ENCODE measurements around the gene KLK8. TPM values are rescaled to one million over a fixed set of nuclear protein-coding genes. Genes with fewer than 3 reads are reported as not detected.

Gene KLK8
- total RNA-seq, 2 donors from 2014 or later = not detected

DNA sequence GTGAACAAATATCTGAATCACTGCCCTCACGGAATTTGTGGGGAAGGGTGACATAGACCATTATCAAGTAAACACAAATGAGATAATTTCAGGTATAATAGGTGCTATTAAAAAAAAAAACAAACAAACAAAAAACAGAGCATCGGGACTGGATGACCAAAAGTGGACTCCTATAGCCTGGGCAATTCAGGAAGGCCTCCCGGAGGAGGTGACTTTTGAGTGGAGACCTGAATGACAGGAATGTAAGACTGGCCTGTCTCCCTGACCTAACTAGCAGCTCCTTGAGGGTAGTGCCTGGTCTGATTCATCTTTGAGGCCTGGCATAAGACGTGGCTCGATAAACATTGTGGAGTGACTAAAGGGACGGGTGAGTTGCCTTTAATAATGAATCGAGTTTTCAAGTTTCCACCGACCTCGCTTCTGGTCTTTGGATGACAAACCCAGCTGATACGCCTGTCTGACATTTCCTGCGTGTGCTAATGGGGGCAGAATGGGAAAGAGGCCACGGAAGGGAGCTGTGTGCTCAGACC, 11.3 kb upstream of the KLK8 start:
- Histone ChIP-seq H3K36me3 (no peaks in the 10 kb centered on the region), H3K27ac (no peak overlapping the region), H3K4me1 (no peaks in the 10 kb centered on the region), H3K9ac (ENCODE audit: low read depth in 2 of 2, low read length in 2 of 2) (no peak overlapping the region), H3K9me3 (no peaks in the 10 kb centered on the region), H3K4me3 (no peak overlapping the region), H3K27me3 (peaks cover 7% of the 10 kb centered on the region)
- DNase-seq = no peak
- TF ChIP-seq, protein P1, sequence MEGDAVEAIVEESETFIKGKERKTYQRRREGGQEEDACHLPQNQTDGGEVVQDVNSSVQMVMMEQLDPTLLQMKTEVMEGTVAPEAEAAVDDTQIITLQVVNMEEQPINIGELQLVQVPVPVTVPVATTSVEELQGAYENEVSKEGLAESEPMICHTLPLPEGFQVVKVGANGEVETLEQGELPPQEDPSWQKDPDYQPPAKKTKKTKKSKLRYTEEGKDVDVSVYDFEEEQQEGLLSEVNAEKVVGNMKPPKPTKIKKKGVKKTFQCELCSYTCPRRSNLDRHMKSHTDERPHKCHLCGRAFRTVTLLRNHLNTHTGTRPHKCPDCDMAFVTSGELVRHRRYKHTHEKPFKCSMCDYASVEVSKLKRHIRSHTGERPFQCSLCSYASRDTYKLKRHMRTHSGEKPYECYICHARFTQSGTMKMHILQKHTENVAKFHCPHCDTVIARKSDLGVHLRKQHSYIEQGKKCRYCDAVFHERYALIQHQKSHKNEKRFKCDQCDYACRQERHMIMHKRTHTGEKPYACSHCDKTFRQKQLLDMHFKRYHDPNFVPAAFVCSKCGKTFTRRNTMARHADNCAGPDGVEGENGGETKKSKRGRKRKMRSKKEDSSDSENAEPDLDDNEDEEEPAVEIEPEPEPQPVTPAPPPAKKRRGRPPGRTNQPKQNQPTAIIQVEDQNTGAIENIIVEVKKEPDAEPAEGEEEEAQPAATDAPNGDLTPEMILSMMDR (IDR thresholded peaks at IDR 0.05) = no peak
- intact Hi-C loops (cut with DNase I) = no loop called here

DNA sequence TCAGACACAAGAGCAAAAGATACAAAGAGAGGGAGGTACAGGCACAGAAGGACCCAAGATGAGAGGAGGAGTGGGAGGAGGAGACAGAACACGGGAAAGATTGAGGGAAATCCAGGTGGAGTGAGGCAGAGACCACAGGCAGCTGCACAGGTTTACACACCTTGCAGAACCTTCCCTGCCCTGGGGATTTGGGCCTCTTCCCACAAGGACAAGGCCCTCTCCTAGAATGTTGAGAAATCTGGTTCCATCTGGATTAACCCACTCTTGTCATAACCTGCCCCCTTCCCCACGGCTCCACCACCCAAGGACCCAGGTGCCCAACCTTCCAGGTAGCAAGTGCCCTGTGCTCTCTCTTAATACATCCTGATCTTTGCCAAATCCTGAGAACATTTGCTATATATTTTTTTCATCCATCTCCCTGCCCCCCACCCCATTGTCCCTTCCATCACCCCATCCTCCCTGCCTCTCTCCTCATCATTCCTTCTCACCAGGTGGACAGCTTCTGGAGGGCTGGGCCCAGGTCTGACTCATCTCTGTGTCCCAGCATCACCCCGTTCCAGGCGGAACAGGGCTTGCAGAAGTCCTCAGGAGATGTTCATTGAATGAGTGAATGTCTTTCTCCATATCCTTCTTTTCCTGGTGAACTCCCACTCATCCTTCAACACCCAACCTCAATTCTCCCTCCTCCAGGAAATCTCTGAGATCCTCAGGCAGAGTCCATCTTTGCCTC, 8.8 kb upstream of the KLK8 start:
- no peak overlapping the region for H3K27ac ChIP-seq
- H3K27me3 ChIP-seq = no peaks in the 10 kb centered on the region
- no peak overlapping the region for H3K4me3 ChIP-seq
- DNase-seq = no peak
- intact Hi-C loops (cut with DNase I) = no loop called here
- TF ChIP-seq, protein P1 (IDR thresholded peaks at IDR 0.05) = no peak
- H3K9ac ChIP-seq (ENCODE audit: low read depth in 2 of 2, low read length in 2 of 2) = no peak overlapping the region
- no peaks in the 10 kb centered on the region for H3K9me3 ChIP-seq
- no peaks in the 10 kb centered on the region for H3K36me3 ChIP-seq
- H3K4me1 ChIP-seq = no peaks in the 10 kb centered on the region

DNA sequence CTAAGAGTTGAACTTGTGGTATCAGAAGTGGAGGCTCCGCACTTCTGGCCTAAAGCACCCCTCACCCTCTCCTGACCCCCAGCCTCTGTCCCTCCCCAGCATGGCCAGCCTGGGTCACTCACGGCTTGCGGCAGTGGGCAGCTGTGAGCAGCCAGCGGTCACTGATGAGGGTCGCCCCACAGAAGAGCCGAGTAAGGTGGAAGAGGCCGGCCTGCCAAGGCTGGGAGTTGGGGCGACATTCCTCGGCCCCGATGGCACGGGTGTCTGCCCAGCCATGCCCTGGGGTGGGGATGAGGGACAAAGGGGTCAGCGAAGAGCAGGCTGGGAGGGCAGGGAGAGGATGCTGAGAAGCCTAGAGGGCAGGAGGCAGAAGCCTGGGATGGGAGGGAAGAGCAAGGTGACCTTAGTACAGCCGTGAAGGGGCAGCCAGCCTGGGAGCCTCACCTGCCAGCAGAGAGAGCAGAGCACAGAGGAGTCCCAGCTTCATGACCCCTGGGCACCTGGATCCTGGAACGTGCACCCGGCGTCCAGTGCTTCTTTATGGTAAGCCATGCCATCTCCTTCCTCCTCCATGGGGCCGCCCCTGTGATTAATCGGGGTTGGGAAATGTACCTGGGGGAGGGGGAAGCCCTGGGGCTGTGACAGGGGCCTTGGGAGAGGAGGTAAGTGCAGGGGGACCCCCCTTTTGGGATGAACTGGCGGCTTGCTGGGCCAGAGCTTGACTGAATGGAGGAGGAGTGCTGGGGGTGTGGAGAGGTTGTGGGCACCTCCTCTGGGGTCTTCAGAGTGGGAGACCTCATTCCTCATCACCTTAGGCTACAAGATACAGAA, 7.9 kb upstream of the KLK8 start:
- no peaks in the 10 kb centered on the region for H3K27me3 ChIP-seq
- no peak overlapping the region for H3K9ac ChIP-seq (ENCODE audit: low read depth in 2 of 2, low read length in 2 of 2)
- H3K9me3 ChIP-seq = no peaks in the 10 kb centered on the region
- H3K27ac ChIP-seq = no peak overlapping the region
- intact Hi-C loops (cut with DNase I) = no loop called here
- no peak for DNase-seq
- H3K4me1 ChIP-seq = no peaks in the 10 kb centered on the region
- TF ChIP-seq, protein P1 (IDR thresholded peaks at IDR 0.05) = no peak
- no peak overlapping the region for H3K4me3 ChIP-seq
- no peaks in the 10 kb centered on the region for H3K36me3 ChIP-seq

DNA sequence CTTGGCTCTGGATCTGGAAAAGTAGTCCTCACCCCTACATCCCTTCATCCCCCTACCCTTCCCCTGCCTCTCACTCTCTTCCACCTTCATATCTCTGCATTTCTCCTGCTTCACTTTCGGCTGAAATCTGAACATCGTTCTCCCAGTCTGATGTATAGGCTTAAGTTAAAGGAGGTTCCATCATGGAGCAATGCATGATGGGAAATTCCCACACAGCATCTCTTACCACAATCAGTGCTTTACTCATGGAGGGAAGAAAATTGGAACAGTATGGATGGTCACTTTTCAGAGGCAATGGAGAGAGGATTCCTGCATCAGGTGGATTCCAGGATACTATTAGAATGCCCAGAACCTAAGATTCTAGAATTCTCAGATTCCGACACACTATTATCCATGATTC, 6.1 kb upstream of the KLK8 start:
- Histone ChIP-seq H3K4me3 (no peak overlapping the region), H3K27ac (no peak overlapping the region), H3K36me3 (no peaks in the 10 kb centered on the region), H3K4me1 (no peaks in the 10 kb centered on the region), H3K9ac (ENCODE audit: low read depth in 2 of 2, low read length in 2 of 2) (no peak overlapping the region), H3K9me3 (no peaks in the 10 kb centered on the region), H3K27me3 (no peaks in the 10 kb centered on the region)
- intact Hi-C loops (cut with DNase I) = no loop called here
- TF ChIP-seq, protein P1 (IDR thresholded peaks at IDR 0.05) = no peak
- DNase-seq = no peak

DNA sequence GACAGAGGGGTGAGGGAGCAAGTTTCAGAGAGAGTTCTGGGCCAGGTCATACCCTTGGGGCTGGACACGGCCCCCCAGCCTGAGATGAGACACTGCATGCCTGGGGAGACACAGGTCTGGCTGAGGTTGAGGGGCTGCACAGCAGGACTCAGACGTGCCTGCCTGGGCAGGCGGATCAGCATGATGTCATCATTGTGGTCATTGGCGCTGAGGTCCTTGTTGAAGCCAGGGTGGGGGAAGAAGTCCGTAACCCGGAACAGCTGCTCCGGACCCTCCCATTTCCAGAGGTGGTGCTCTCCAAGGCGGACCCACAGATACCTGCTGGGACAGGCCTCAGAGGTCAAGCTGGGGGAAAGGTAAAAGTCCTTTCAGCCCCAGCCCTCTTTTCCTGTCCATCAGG, 5.0 kb upstream of the KLK8 start:
- TF ChIP-seq, protein P1 (IDR thresholded peaks at IDR 0.05) = no peak
- Histone ChIP-seq H3K4me3 (no peak overlapping the region), H3K36me3 (no peaks in the 10 kb centered on the region), H3K9me3 (no peaks in the 10 kb centered on the region), H3K4me1 (no peaks in the 10 kb centered on the region), H3K9ac (ENCODE audit: low read depth in 2 of 2, low read length in 2 of 2) (no peak overlapping the region), H3K27me3 (no peaks in the 10 kb centered on the region), H3K27ac (no peak overlapping the region)
- DNase-seq = no peak
- intact Hi-C loops (cut with DNase I) = no loop called here
